A549 (cell line): ENCODE data around the gene KCNS3. TPM values are rescaled to one million over a fixed set of nuclear protein-coding genes. Genes with fewer than 3 reads are reported as not detected.

Experiments used
- ATAC-seq, 2 experiments: fragments of 200-7000 bp in 1 of 2; fragments of >200 bp in 1 of 2; cut with Nextera tagmentation in 1 of 2; cut with Tn5 transposase in 1 of 2; 3 replicates each; pipeline versions ENCODE4 v1.8.0 to v1.9.1; 2018 to 2020; ENCODE audit warnings: mild to moderate bottlenecking in 1 of 2, moderate library complexity in 1 of 2
- CTCF ChIA-PET: fragments of 300-600 bp; sonication (Branson Sonifier 250); formaldehyde crosslinking; extraction: SDS; loops from one replicate; lab custom pipeline; 2021; ENCODE audit warnings: antibody characterized with exemption, inconsistent platforms; lab: Yijun Ruan, JAX
- POLR2A ChIA-PET: fragments of 350-600 bp; formaldehyde crosslinking; extraction: SDS; loops from one replicate; lab custom pipeline; 2021; ENCODE audit warnings: antibody characterized with exemption, inconsistent platforms; lab: Yijun Ruan, JAX
- DNase-seq, 2 experiments: peaks; one replicate each; pipeline versions ENCODE4 v3.0.0 to v3.0.0-alpha.2; 2011 to 2016; ENCODE audit warnings: low read depth in 1 of 2, low spot score in 1 of 2
- FAIRE-seq: peaks from 2 replicates; lab custom pipeline; 2011; peaks lifted over from hg19 to GRCh38; lab: Jason Lieb, UNC
- H3K27ac ChIP-seq, 2 experiments: fragments of >200 bp; sonication (Bioruptor Twin); formaldehyde crosslinking; 3 replicates each; pipeline ENCODE4 v1.5.1; 2016 to 2017
- H3K4me1 ChIP-seq: fragments of >200 bp; sonication (Bioruptor Twin); formaldehyde crosslinking; 3 replicates; pipeline ENCODE4 v1.6.1; 2016
- H3K4me2 ChIP-seq: fragments of >200 bp; sonication (Bioruptor Twin); formaldehyde crosslinking; 3 replicates; pipeline ENCODE4 v1.6.1; 2016
- H3K4me3 ChIP-seq: fragments of >200 bp; sonication (Bioruptor Twin); formaldehyde crosslinking; 3 replicates; pipeline ENCODE4 v1.5.1; 2016
- H3K9me3 ChIP-seq: fragments of >200 bp; sonication (Bioruptor Twin); formaldehyde crosslinking; 3 replicates; pipeline ENCODE4 v1.6.1; 2016
- BCL3 ChIP-seq: fragments of >200 bp; sonication (Bioruptor Twin); formaldehyde crosslinking; IDR thresholded peaks from 3 replicates; pipeline ENCODE4 v1.6.1; 2016
- CBX2 ChIP-seq: fragments of 200-600 bp; sonication (generic); IDR thresholded peaks from 2 replicates; pipeline ENCODE4 v1.6.1; 2016; ENCODE audit warnings: low read depth, mild to moderate bottlenecking, borderline replicate concordance
- CEBPB ChIP-seq, 2 experiments: fragments of >200 bp in 1 of 2; sonication (Bioruptor Twin) in 1 of 2; formaldehyde crosslinking in 1 of 2; IDR thresholded peaks; 2 replicates each; pipeline ENCODE4 v1.6.1; 2012 to 2016
- CTCF ChIP-seq: fragments of >200 bp; sonication (Bioruptor Twin); formaldehyde crosslinking; IDR thresholded peaks from 3 replicates; pipeline ENCODE4 v1.5.1; 2016
- EHF ChIP-seq: fragments of 250-450 bp; sonication (Bioruptor Pico); IDR thresholded peaks from 2 replicates; pipeline ENCODE4 v1.5.0; 2020; ENCODE audit warnings: mild to moderate bottlenecking
- FOSB ChIP-seq: fragments of 250-450 bp; sonication (Bioruptor Pico); IDR thresholded peaks from 2 replicates; pipeline ENCODE4 v1.5.0; 2020; ENCODE audit warnings: mild to moderate bottlenecking, moderate library complexity
- FOXS1 ChIP-seq: fragments of 250-450 bp; sonication (Bioruptor Pico); IDR thresholded peaks from 2 replicates; pipeline ENCODE4 v1.5.0; 2020; ENCODE audit warnings: mild to moderate bottlenecking, moderate library complexity
- HEYL ChIP-seq: fragments of 250-450 bp; sonication (Bioruptor Pico); IDR thresholded peaks from 2 replicates; pipeline ENCODE4 v1.8.0; 2021; ENCODE audit warnings: mild to moderate bottlenecking, moderate library complexity
- JUN ChIP-seq, 2 experiments: fragments of >200 bp; sonication (Bioruptor Twin); formaldehyde crosslinking; IDR thresholded peaks; 2 replicates in 1 of 2; 3 replicates in 1 of 2; pipeline ENCODE4 v1.6.1; 2016 to 2017
- JUNB ChIP-seq: fragments of >200 bp; sonication (Bioruptor Twin); formaldehyde crosslinking; IDR thresholded peaks from 2 replicates; pipeline ENCODE4 v1.6.1; 2016
- KDM1A ChIP-seq: fragments of 200-600 bp; sonication (generic); IDR thresholded peaks from 2 replicates; pipeline ENCODE4 v1.6.1; 2016; ENCODE audit warnings: low read depth, mild to moderate bottlenecking
- MYC ChIP-seq: IDR thresholded peaks from 2 replicates; pipeline ENCODE4 v1.6.1; 2012; ENCODE audit warnings: mild to moderate bottlenecking, inconsistent platforms, low read length, improper control_type of control experiment, borderline replicate concordance
- NFE2L2 ChIP-seq: fragments of 150-350 bp; conservative IDR thresholded peaks from 2 replicates; pipeline ENCODE4 v1.6.1; 2014; ENCODE audit warnings: low read length
- POLR2AphosphoS2 ChIP-seq: conservative IDR thresholded peaks from 2 replicates; pipeline ENCODE4 v1.6.1; 2012; ENCODE audit warnings: low read length, improper control_type of control experiment, inconsistent platforms
- RAD21 ChIP-seq, 2 experiments: fragments of >200 bp in 1 of 2; sonication (Bioruptor Twin) in 1 of 2; formaldehyde crosslinking in 1 of 2; IDR thresholded peaks in 1 of 2; conservative IDR thresholded peaks in 1 of 2; 2 replicates in 1 of 2; 3 replicates in 1 of 2; pipeline ENCODE4 v1.6.1; 2012 to 2018; ENCODE audit warnings: inconsistent platforms in 1 of 2
- RNF2 ChIP-seq: fragments of 200-600 bp; sonication (generic); IDR thresholded peaks from 2 replicates; pipeline ENCODE4 v1.6.1; 2016; ENCODE audit warnings: low read depth, mild to moderate bottlenecking, antibody characterized with exemption, moderate library complexity, borderline replicate concordance
- USF2 ChIP-seq: fragments of 450-650 bp; IDR thresholded peaks from 2 replicates; pipeline ENCODE4 v1.6.1; 2014; ENCODE audit warnings: antibody characterized with exemption
- ZNF302 ChIP-seq: fragments of 250-450 bp; sonication (Bioruptor Pico); IDR thresholded peaks from 2 replicates; pipeline ENCODE4 v1.9.0; 2021; ENCODE audit warnings: inconsistent platforms, mild to moderate bottlenecking, moderate library complexity
- WGBS: methylation state at CpG from one replicate; pipeline ENCODE4 v1.1.6; 2017; ENCODE audit errors: missing lambda C conversion rate; 5-methylcytosine and 5-hydroxymethylcytosine counted together
- polyA plus RNA-seq, 4 experiments: library from polyadenylated mRNA; depleted of rRNA in 3 of 4; stranded (reverse); fragments of >200 nt; fragmentation: RNase III in 1 of 4; extraction: RNeasy Plus Mini Kit Qiagen cat#74134 plus additional on column Dnase treatment in 1 of 4; gene quantifications; 2 replicates in 3 of 4; 3 replicates in 1 of 4; pipeline ENCODE4 v1.2.3, GENCODE V29; 2011 to 2017
- TF ChIP-seq, protein P1 (sequence below): IDR thresholded peaks from 2 replicates; pipeline ENCODE4 v1.6.1; 2012

Gene KCNS3
- polyA plus RNA-seq, 2 of the 4 experiments (the other 2 are of a cell fraction): 0.70 to 2.1 TPM

GRCh38 chr2:17899871-17900270 lies 21.4 kb downstream of the KCNS3 start:
- no peak for FAIRE-seq
- ATAC-seq: no peak
- no peak overlapping the region for H3K4me2 ChIP-seq

GRCh38 chr2:17901246-17901645 lies 22.8 kb downstream of the KCNS3 start:
- FAIRE-seq (no peak), DNase-seq (peak in 1 of 2 experiments; percentile 7), ATAC-seq (no peak)
- Histone ChIP-seq H3K27ac (no peak overlapping the region), H3K4me3 (no peak overlapping the region), H3K4me2 (no peak overlapping the region), H3K4me1 (no peaks in the 10 kb centered on the region), H3K9me3 (peaks cover 3% of the 10 kb centered on the region; the same call in 1 of the 3 replicates)
- CTCF ChIA-PET: no interaction called here
- POLR2A ChIA-PET: no interaction called here
- TF ChIP-seq ZNF302 (CRISPR knock-in tag) (no peak), RAD21 (conservative IDR thresholded peaks at IDR 0.05 in 1 of 2, IDR thresholded peaks at IDR 0.05 in 1 of 2) (no peak), EHF (CRISPR knock-in tag) (no peak), POLR2AphosphoS2 (no peak)
- TF ChIP-seq, protein P1, sequence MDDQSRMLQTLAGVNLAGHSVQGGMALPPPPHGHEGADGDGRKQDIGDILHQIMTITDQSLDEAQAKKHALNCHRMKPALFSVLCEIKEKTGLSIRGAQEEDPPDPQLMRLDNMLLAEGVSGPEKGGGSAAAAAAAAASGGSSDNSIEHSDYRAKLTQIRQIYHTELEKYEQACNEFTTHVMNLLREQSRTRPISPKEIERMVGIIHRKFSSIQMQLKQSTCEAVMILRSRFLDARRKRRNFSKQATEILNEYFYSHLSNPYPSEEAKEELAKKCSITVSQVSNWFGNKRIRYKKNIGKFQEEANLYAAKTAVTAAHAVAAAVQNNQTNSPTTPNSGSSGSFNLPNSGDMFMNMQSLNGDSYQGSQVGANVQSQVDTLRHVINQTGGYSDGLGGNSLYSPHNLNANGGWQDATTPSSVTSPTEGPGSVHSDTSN: no peak
- 33% methylated on average over 5 of the region's 5 CpGs for WGBS

More at GRCh38 chr2:17899871-17900270, 21.4 kb downstream of the KCNS3 start:
- no peaks in the 10 kb centered on the region for H3K4me1 ChIP-seq
- WGBS: 51% methylated on average over 4 of the region's 4 CpGs
- H3K27ac ChIP-seq: no peak overlapping the region
- CTCF ChIA-PET: no interaction called here
- no peak for TF ChIP-seq JUNB
- no peak for TF ChIP-seq NFE2L2
- no peak for TF ChIP-seq ZNF302 (CRISPR knock-in tag)
- no peak for TF ChIP-seq FOXS1 (CRISPR knock-in tag)
- no peak for TF ChIP-seq HEYL (CRISPR knock-in tag)
- TF ChIP-seq KDM1A: no peak
- TF ChIP-seq RNF2: no peak
- TF ChIP-seq USF2: no peak
- TF ChIP-seq BCL3: no peak
- TF ChIP-seq JUN (IDR thresholded peaks at IDR 0.05): no peak
- TF ChIP-seq CEBPB (IDR thresholded peaks at IDR 0.05): no peak
- TF ChIP-seq FOSB: no peak
- no peak for TF ChIP-seq MYC
- TF ChIP-seq, all 56 proteins: peak for 0
- DNase-seq: no peak
- POLR2A ChIA-PET: no interaction called here
- Histone ChIP-seq H3K9me3 (peaks cover 3% of the 10 kb centered on the region; the same call in 1 of the 3 replicates), H3K4me3 (no peak overlapping the region)

GRCh38 chr2:17910980-17911379 lies 32.5 kb downstream of the KCNS3 start:
- no peak for DNase-seq
- FAIRE-seq: no peak
- Histone ChIP-seq H3K27ac (no peak overlapping the region), H3K4me2 (no peak overlapping the region), H3K4me1 (no peaks in the 10 kb centered on the region), H3K9me3 (no peaks in the 10 kb centered on the region), H3K4me3 (no peak overlapping the region)
- ChIA-PET POLR2A (no interaction called here), CTCF (no interaction called here)
- no peak for TF ChIP-seq CBX2
- TF ChIP-seq CTCF: no peak
- WGBS: 27% methylated on average over 5 of the region's 5 CpGs
- no peak for ATAC-seq
